K562 (cell line): Measurements from ENCODE around the gene CCNY. TPM values are rescaled to one million over a fixed set of nuclear protein-coding genes. Genes with fewer than 3 reads are reported as not detected.

ENCODE experiments used
- COPS2 ChIP-seq: fragments of 450-650 bp; conservative IDR thresholded peaks from 2 replicates; pipeline ENCODE4 v1.6.1; 2016; ENCODE audit warnings: mild to moderate bottlenecking, moderate library complexity
- DNMT1 ChIP-seq: fragments of 450-650 bp; IDR thresholded peaks from 2 replicates; pipeline ENCODE4 v1.6.1; 2016; ENCODE audit warnings: antibody characterized with exemption, mild to moderate bottlenecking
- E2F1 ChIP-seq: sonication (generic); formaldehyde crosslinking; IDR thresholded peaks from 2 replicates; pipeline ENCODE4 v1.8.1; 2023; ENCODE audit warnings: mild to moderate bottlenecking, missing genetic modification reagents, moderate library complexity
- ETS1 ChIP-seq: conservative IDR thresholded peaks from 2 replicates; pipeline ENCODE4 v1.6.1; 2011; ENCODE audit warnings: low read depth, mild to moderate bottlenecking, low read length; ENCODE audit not compliant: control insufficient read depth
- MBD2 ChIP-seq: sonication (generic); IDR thresholded peaks from 2 replicates; pipeline ENCODE4 v1.6.1; 2016; ENCODE audit warnings: low read depth, borderline replicate concordance
- MECOM ChIP-seq: fragments of 250-450 bp; sonication (Bioruptor Pico); IDR thresholded peaks from 2 replicates; pipeline ENCODE4 v1.8.0; 2022; ENCODE audit warnings: inconsistent platforms
- NCOA6 ChIP-seq: fragments of 450-650 bp; IDR thresholded peaks from 2 replicates; pipeline ENCODE4 v1.6.1; 2017; ENCODE audit warnings: mild to moderate bottlenecking
- RBM17 ChIP-seq: fragments of 200-400 bp; formaldehyde crosslinking; IDR thresholded peaks from 2 replicates; pipeline ENCODE4 v1.6.1; 2017; ENCODE audit warnings: low read depth, mild to moderate bottlenecking, low read length, borderline replicate concordance
- SRF ChIP-seq, 2 experiments: fragments of 250-450, 450-650 bp in 1 of 2; sonication (Bioruptor Pico) in 1 of 2; sonication (generic) in 1 of 2; formaldehyde crosslinking; IDR thresholded peaks; 2 replicates each; pipeline versions ENCODE4 v1.5.0 to v1.5.1; 2020 to 2022; ENCODE audit warnings: mild to moderate bottlenecking in 1 of 2, missing genetic modification reagents in 1 of 2
- ZBTB12 ChIP-seq: fragments of 250-450 bp; sonication (Bioruptor Pico); IDR thresholded peaks from 2 replicates; pipeline ENCODE4 v1.4.0; 2020
- ZNF12 ChIP-seq: sonication (generic); formaldehyde crosslinking; IDR thresholded peaks from 2 replicates; pipeline ENCODE4 v1.4.0; 2020; ENCODE audit warnings: mild to moderate bottlenecking, missing genetic modification reagents
- ZNF274 ChIP-seq: IDR thresholded peaks from 2 replicates; pipeline ENCODE4 v1.6.1; 2011; ENCODE audit warnings: low read depth, mild to moderate bottlenecking, low read length, moderate library complexity, borderline replicate concordance
- ZNF707 ChIP-seq: fragments of 250-450 bp; sonication (Bioruptor Pico); conservative IDR thresholded peaks from 2 replicates; pipeline ENCODE4 v1.8.0; 2022; ENCODE audit warnings: inconsistent platforms, mild to moderate bottlenecking, moderate library complexity
- ZNF717 ChIP-seq: fragments of 250-450 bp; sonication (Bioruptor Pico); IDR thresholded peaks from 2 replicates; pipeline ENCODE4 v1.5.0; 2021
- ZNF764 ChIP-seq: fragments of 250-450 bp; sonication (Bioruptor Pico); IDR thresholded peaks from 2 replicates; pipeline ENCODE4 v1.4.0; 2020; ENCODE audit warnings: low read depth, mild to moderate bottlenecking, moderate library complexity
- ZNF830 ChIP-seq: fragments of 250-450 bp; sonication (Bioruptor Pico); IDR thresholded peaks from 2 replicates; pipeline ENCODE4 v1.5.0; 2021; ENCODE audit warnings: mild to moderate bottlenecking
- polyA plus RNA-seq, 8 experiments: library from polyadenylated mRNA; depleted of rRNA in 4 of 8; stranded (reverse) in 5 of 8; unstranded in 3 of 8; fragments of >200 nt; fragmentation: Nextera tagmentation in 2 of 8; fragmentation: Illumina TruSeq in 1 of 8; extraction: Ambion mirVana in 2 of 8; extraction: Trizol in 1 of 8; gene quantifications; 2 replicates each; pipeline versions ENCODE4 v1.2.1 to v1.2.3, GENCODE V29; 2011 to 2014; ENCODE audit warnings: inconsistent platforms in 1 of 8, missing spikeins in 1 of 8
- total RNA-seq, 7 experiments: library from RNA; depleted of rRNA in 6 of 7; stranded (reverse); fragments of >200 nt in 6 of 7; fragmentation: Illumina TruSeq in 2 of 7; extraction: Trizol in 2 of 7; gene quantifications; 2 replicates each; pipeline versions ENCODE4 v1.2.1 to v1.2.3, GENCODE V29; 2011 to 2021; ENCODE audit warnings: low replicate concordance in 1 of 7
- TF ChIP-seq, protein P1 (sequence below): sonication (generic); IDR thresholded peaks from 2 replicates; pipeline ENCODE4 v1.6.1; 2016
- TF ChIP-seq, protein P2 (sequence below): sonication (generic); formaldehyde crosslinking; IDR thresholded peaks from 2 replicates; pipeline ENCODE4 v1.9.0; 2022; ENCODE audit warnings: mild to moderate bottlenecking, missing genetic modification reagents
- TF ChIP-seq, protein P3 (sequence below), 2 experiments: fragments of 450-650 bp; IDR thresholded peaks; 2 replicates each; pipeline ENCODE4 v1.6.1; 2016
- TF ChIP-seq, protein P4 (sequence below): sonication (generic); formaldehyde crosslinking; IDR thresholded peaks from 2 replicates; pipeline ENCODE4 v1.8.0; 2022; ENCODE audit warnings: missing genetic modification reagents, mild to moderate bottlenecking, borderline replicate concordance

The CCNY gene
- total and polyA plus RNA-seq, 9 of the 15 experiments (the other 6 are each of a cell fraction or from before 2014, with no cell fraction given), result 8.4 to 109 (median 38.6) TPM

- peak; percentile 46; the same call in 1 of the 2 replicates for TF ChIP-seq ZBTB12 (CRISPR knock-in tag)
- TF ChIP-seq, protein P1, sequence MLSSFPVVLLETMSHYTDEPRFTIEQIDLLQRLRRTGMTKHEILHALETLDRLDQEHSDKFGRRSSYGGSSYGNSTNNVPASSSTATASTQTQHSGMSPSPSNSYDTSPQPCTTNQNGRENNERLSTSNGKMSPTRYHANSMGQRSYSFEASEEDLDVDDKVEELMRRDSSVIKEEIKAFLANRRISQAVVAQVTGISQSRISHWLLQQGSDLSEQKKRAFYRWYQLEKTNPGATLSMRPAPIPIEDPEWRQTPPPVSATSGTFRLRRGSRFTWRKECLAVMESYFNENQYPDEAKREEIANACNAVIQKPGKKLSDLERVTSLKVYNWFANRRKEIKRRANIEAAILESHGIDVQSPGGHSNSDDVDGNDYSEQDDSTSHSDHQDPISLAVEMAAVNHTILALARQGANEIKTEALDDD, result peak; percentile 98
- TF ChIP-seq MBD2, result peak; percentile 43; the same call in 1 of the 2 replicates
- TF ChIP-seq ZNF830 (CRISPR knock-in tag), result no peak
- peak in 1 of 2 experiments; percentile 60; a peak in 1 of 4 replicates for TF ChIP-seq SRF (CRISPR knock-in tag; IDR thresholded peaks at IDR 0.05)
- TF ChIP-seq ZNF707 (CRISPR knock-in tag), result peak; percentile 29; the same call in 1 of the 2 replicates
- TF ChIP-seq, protein P2, sequence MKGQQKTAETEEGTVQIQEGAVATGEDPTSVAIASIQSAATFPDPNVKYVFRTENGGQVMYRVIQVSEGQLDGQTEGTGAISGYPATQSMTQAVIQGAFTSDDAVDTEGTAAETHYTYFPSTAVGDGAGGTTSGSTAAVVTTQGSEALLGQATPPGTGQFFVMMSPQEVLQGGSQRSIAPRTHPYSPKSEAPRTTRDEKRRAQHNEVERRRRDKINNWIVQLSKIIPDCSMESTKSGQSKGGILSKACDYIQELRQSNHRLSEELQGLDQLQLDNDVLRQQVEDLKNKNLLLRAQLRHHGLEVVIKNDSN (CRISPR knock-in tag), result peak; percentile 60
- TF ChIP-seq RBM17, result no peak
- TF ChIP-seq ETS1, result no peak
- TF ChIP-seq ZNF274, result no peak
- peak; percentile 70; the same call in 1 of the 2 replicates for TF ChIP-seq E2F1 (CRISPR knock-in tag)
- no peak for TF ChIP-seq ZNF764
- no peak for TF ChIP-seq COPS2
- peak; percentile 63 for TF ChIP-seq MECOM (CRISPR knock-in tag)
- no peak; the same call in 1 of the 2 replicates for TF ChIP-seq NCOA6
- TF ChIP-seq, protein P3, sequence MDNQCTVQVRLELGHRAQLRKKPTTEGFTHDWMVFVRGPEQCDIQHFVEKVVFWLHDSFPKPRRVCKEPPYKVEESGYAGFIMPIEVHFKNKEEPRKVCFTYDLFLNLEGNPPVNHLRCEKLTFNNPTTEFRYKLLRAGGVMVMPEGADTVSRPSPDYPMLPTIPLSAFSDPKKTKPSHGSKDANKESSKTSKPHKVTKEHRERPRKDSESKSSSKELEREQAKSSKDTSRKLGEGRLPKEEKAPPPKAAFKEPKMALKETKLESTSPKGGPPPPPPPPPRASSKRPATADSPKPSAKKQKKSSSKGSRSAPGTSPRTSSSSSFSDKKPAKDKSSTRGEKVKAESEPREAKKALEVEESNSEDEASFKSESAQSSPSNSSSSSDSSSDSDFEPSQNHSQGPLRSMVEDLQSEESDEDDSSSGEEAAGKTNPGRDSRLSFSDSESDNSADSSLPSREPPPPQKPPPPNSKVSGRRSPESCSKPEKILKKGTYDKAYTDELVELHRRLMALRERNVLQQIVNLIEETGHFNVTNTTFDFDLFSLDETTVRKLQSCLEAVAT (IDR thresholded peaks at IDR 0.05), result peak; percentile 81 to 88
- no peak for TF ChIP-seq ZNF717 (CRISPR knock-in tag)
- no peak for TF ChIP-seq ZNF12
- TF ChIP-seq DNMT1, result no peak
- TF ChIP-seq, protein P4, sequence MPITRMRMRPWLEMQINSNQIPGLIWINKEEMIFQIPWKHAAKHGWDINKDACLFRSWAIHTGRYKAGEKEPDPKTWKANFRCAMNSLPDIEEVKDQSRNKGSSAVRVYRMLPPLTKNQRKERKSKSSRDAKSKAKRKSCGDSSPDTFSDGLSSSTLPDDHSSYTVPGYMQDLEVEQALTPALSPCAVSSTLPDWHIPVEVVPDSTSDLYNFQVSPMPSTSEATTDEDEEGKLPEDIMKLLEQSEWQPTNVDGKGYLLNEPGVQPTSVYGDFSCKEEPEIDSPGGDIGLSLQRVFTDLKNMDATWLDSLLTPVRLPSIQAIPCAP (CRISPR knock-in tag), result no peak
These were observed 55.0 kb downstream of the CCNY start (continued) for GRCh38 chr10:35391153-35391953.
